HFFc6 (cell line): Measurements from ENCODE around the gene DERA. TPM values are rescaled to one million over a fixed set of nuclear protein-coding genes. Genes with fewer than 3 reads are reported as not detected.

Source experiments
- DNase-seq: peaks from one replicate; pipeline ENCODE4 v3.0.0-alpha.2; 2018
- H3K27ac Mint-ChIP-seq: 2 replicates; pipeline ENCODE4 v1.8.0; 2020; ENCODE audit warnings: mild to moderate bottlenecking, mixed read lengths
- H3K27me3 Mint-ChIP-seq: 2 replicates; pipeline ENCODE4 v1.8.0; 2021; ENCODE audit warnings: mild to moderate bottlenecking, moderate library complexity, mixed read lengths; ENCODE audit not compliant: insufficient read depth
- H3K36me3 Mint-ChIP-seq: 2 replicates; pipeline ENCODE4 v1.8.0; 2021; ENCODE audit warnings: low read depth, mixed read lengths
- H3K4me1 Mint-ChIP-seq: 2 replicates; pipeline ENCODE4 v1.8.0; 2020; ENCODE audit warnings: low read depth, mixed read lengths
- H3K4me3 Mint-ChIP-seq: 2 replicates; pipeline ENCODE4 v1.8.0; 2020; ENCODE audit warnings: mild to moderate bottlenecking, moderate library complexity, mixed read lengths
- H3K9me3 Mint-ChIP-seq: 2 replicates; pipeline ENCODE4 v1.8.0; 2020; ENCODE audit warnings: mild to moderate bottlenecking, mixed read lengths
- CTCF ChIP-seq: fragments of 200-600 bp; sonication (generic); IDR thresholded peaks from 2 replicates; pipeline ENCODE4 v1.5.0; 2021; ENCODE audit warnings: antibody characterized with exemption, mild to moderate bottlenecking
- total RNA-seq, 6 experiments: library from RNA; stranded (reverse); fragmentation: NEBNext Ultra II Directional; extraction: Animal tissue kit (Norgen Biotek cat#: 25700); gene quantifications; 2 replicates in 1 of 6; 3 replicates in 5 of 6; pipeline ENCODE4 v1.2.3, GENCODE V29; 2021

The DERA gene
- total RNA-seq, 6 experiments from 2014 or later, result 28.1 to 46.4 (median 36.3) TPM

- no peak for DNase-seq
- Mint-ChIP-seq H3K27ac (no peak overlapping the region), H3K36me3 (peaks cover 23% of the 10 kb centered on the region), H3K27me3 (no peaks in the 10 kb centered on the region), H3K9me3 (no peaks in the 10 kb centered on the region), H3K4me3 (no peak overlapping the region), H3K4me1 (peaks cover 25% of the 10 kb centered on the region)
- TF ChIP-seq CTCF, result 0 out of 2 replicates have a peak, but pooled peaks have one; percentile 7
Measured at GRCh38 chr12:15892645-15893259, 18.4 kb upstream of the DERA start.

GRCh38 chr12:15893260-15893659, 17.9 kb upstream of the DERA start:
- Mint-ChIP-seq H3K27ac (no peak overlapping the region), H3K4me1 (peaks cover 25% of the 10 kb centered on the region), H3K36me3 (peaks cover 19% of the 10 kb centered on the region), H3K4me3 (no peak overlapping the region), H3K27me3 (no peaks in the 10 kb centered on the region), H3K9me3 (no peaks in the 10 kb centered on the region)
- TF ChIP-seq CTCF, result no peak
- no peak for DNase-seq

- Mint-ChIP-seq H3K4me1 (peaks cover 35% of the 10 kb centered on the region), H3K4me3 (peak overlapping the region; percentile 28; the same call in 1 of the 2 replicates), H3K27ac (peak overlapping the region; percentile 53), H3K27me3 (no peaks in the 10 kb centered on the region; the same call in 1 of the 2 replicates), H3K9me3 (no peaks in the 10 kb centered on the region), H3K36me3 (peaks cover 26% of the 10 kb centered on the region)
- DNase-seq, result no peak
- TF ChIP-seq CTCF, result no peak
Measured at GRCh38 chr12:15896867-15897266, 14.3 kb upstream of the DERA start.

GRCh38 chr12:15897433-15897832, 13.7 kb upstream of the DERA start:
- Mint-ChIP-seq H3K27me3 (no peaks in the 10 kb centered on the region; the same call in 1 of the 2 replicates), H3K9me3 (no peaks in the 10 kb centered on the region), H3K36me3 (peaks cover 32% of the 10 kb centered on the region), H3K27ac (no peak overlapping the region), H3K4me3 (no peak overlapping the region), H3K4me1 (peaks cover 35% of the 10 kb centered on the region)
- no peak for TF ChIP-seq CTCF
- no peak for DNase-seq

- TF ChIP-seq CTCF, result peak; percentile 90
- H3K4me3 Mint-ChIP-seq, result no peak overlapping the region
- peak overlapping the region; percentile 55 for H3K27ac Mint-ChIP-seq
- peaks cover 36% of the 10 kb centered on the region for H3K36me3 Mint-ChIP-seq
- peaks cover 35% of the 10 kb centered on the region for H3K4me1 Mint-ChIP-seq
- no peaks in the 10 kb centered on the region; the same call in 1 of the 2 replicates for H3K27me3 Mint-ChIP-seq
- DNase-seq, result no peak
- H3K9me3 Mint-ChIP-seq, result no peaks in the 10 kb centered on the region
Measured at GRCh38 chr12:15899282-15899870, 11.8 kb upstream of the DERA start.
